GM19468 (cell line): ENCODE data around the gene SIRPB1.
"Not testable (repeated sequence)": the region's sequence is repeated elsewhere in the genome, so short reads cannot be mapped to it uniquely, and the experiment has no call there.

ENCODE experiments used
- ATAC-seq: cut with Tn5 transposase; IDR thresholded peaks from one replicate; pipeline ENCODE4 v1.9.1; 2021; ENCODE audit warnings: mild to moderate bottlenecking, moderate library complexity, moderate number of reproducible peaks; ENCODE audit not compliant: unreplicated experiment; ENCODE audit errors: extremely low read depth

Gene SIRPB1

DNA sequence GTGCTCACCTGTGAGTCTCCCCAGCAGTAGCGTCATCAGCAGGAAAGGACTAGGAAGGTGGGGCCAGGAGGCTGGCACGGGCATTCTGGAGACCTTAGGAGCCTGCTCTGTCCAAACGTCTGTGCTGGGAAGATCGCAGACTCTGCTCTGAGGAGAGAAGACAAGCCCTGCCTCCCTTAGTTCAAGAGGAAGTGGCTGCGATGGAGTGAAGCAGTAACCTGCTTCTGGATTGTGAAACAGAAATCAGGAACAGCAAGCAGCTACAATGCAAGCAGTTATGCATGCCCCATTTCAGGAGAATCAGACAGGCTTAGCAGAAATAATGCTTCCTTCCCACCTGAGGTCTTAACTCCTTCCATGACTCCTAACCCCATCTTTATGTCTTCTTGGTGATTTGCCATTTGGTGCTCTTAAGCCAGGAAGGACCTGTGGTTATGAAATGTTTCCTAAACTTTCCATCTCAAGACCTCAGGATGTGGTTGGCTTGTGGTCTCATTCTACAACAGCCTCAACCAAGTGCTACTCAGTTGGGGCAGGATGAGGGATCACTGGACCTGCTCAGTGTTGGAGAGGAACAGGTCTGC, at the start of gene SIRPB1:
Gene SIRPB1, minus strand, starts transcription at position 149 of the 584 bp plus-strand sequence. Its CDS starts 65 bp downstream, at position 84.
- ATAC-seq = no peak

DNA sequence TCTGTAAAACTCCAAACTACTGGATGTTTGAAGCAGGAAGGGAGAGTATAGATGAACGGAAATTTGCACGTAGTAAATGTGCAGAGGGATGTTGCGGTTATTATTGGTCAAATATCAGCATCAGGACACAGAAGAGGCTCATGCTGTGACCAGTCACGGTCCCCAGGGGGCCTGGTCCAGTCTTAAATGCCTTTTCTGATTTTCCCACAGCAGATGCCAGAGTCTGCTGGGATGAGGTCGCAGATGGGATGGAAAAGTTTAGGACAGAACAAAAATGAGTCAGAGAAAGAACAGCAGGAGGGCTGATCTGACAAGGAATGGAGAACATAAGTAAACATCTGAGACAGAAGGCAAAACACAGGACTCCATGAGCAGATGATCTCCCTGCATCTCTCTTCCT, 49.5 kb upstream of the SIRPB1 start:
- no peak for ATAC-seq

DNA sequence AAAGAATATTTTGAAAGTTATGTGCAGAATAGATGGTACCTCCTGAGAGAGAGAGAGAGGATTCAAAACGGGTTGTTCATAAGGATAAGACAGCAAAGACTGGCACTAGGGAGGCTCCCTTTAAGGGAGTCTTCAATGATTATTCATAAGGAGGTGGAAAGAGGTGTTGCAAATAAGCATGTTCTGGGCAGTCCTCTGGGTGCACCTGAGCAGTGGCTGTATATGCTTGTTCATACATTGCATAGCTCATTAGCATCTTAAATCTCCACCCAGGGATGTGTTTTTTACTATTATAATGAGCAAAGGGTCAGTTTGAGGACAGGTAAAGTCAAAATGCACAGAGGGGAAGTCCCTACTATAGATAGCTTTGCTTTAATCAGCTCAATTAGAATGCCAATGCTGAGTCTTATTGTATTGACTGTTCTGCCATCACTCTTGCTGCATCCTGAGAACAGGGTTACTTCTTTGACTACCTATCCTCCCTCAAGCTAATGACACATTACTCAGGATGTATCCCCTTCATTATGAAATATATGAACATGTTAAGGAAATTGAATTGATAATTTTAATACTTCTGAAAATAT, 47.8 kb upstream of the SIRPB1 start:
- ATAC-seq = no peak

DNA sequence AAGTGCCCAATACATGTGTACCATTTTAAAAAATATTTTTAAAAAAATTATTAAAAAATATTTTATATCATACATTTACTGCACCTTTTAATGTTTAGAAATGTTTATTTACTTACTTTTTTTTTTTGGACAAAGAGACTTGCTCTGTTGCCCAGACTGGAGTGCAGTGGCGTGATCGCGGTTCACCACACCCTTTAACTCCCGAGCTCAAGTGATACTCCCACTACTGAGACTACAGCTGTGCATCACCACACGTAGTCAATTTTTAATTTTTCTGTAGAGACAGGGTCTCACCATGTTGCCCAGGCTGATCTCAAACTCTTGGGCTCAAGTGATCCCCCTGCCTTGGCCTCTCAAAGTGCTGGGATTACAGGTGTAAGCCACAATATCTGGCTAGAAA, 47.0 kb upstream of the SIRPB1 start:
- ATAC-seq = no peak

DNA sequence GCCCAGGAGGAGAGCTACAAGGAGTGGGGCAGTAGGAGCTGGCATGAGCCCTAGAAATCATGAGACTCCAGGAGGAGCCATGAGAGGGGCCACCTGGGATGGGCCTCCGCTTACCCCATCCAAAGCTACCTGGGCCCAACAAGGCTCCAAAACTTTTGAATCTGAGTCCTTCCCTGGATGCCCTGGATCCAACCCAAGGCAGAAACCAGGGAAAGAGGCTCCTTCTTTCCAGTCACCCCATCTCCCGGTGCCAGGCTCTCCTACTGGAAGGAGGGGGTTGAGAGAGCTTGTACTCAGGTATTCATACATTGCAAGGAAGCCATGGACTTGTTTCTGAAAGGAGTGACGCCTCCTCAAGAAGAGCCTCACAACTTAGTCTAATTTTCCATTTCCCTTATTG, 45.5 kb upstream of the SIRPB1 start:
- no peak for ATAC-seq

DNA sequence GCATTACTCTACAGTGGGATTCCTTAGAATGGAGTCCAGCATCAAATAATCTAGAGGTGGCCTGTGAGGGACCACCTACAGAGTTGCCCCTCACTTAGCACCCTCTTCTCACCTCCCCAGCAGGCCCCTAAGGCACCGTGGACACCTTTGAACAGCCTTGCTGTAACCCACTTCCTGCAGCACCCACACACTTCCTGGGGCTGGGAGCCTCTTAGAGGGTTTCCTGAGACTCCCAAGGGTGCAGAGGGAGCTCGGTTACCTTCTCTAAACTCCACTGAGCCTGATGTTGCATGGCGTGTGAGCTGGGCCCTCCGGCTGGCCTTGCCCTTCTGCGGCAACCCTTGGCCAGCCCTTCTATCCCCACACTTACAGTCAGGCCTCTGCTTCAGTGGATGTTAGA, 45.1 kb upstream of the SIRPB1 start:
- no peak for ATAC-seq

DNA sequence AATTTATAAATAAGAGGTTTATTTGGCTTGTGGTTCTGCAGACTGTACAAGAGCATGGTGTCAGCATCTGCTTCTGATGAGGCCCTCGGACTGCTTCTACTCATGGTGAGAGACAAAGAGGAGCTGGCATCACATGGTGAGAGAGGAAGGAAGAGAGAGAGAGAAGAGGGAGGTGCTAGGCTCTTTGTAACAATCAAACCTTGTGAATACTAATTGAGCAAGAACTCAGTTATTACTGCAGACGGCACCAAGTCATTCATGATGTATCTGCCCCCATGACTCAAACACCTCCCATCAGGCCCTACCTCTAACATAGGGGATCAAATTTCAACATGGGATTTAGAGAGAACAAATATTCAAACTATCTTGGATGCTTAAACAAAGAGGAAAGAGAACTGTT, 44.1 kb upstream of the SIRPB1 start:
- ATAC-seq = no peak

DNA sequence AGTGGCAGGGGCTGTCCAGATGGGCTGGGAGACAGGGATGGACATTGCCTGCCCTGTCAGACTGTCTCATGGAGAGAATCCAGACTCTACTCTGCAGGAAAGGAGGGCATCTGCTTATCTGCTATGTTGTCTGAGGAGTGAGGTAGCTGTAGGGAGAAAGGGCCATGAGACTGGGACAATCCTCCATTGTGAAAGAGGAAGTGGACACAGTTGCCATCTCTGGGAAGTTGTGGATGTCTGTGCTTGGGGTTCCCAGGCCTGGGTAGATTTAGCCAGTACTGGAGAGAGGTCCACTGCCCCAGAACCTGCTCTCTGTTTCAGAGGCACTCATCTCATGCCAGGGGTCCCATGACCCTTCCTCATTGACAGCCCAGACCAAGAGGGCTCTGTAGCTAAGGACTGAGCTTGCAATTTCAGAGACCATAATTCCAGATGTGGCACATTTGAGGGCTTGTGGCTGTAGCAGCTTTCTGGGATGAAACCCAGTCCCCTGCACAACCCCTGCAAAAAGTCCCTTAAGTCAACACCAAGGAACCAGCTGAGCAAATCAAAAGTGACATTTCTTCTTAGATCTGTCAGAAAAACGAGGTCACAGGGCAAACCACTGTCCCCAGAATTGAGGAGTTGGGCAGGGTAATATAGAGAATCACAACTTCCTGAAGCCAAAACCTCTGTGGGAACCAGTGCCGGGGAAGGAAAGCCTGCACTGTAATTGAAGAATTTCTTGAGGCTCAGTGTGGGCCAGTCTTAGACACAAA, 41.9 kb upstream of the SIRPB1 start:
- no peak for ATAC-seq

DNA sequence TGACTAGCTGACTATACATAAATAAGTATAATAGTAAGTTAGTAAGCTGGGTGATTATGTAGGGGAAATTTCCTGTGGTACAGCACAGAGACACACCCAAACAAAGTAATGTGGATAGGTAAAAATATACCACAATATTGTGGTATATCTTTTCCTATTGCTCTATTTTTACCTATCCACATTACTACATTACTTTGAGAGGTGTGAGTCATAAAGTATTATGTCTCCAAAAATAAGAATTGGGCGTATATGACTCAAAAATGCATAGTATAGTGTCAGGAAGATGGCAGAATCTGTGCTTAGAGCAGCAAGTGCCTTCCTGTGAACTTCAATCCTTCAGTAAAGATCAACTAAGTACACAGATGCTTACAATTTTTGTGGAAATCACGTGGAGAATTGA, 40.4 kb upstream of the SIRPB1 start:
- no peak for ATAC-seq

DNA sequence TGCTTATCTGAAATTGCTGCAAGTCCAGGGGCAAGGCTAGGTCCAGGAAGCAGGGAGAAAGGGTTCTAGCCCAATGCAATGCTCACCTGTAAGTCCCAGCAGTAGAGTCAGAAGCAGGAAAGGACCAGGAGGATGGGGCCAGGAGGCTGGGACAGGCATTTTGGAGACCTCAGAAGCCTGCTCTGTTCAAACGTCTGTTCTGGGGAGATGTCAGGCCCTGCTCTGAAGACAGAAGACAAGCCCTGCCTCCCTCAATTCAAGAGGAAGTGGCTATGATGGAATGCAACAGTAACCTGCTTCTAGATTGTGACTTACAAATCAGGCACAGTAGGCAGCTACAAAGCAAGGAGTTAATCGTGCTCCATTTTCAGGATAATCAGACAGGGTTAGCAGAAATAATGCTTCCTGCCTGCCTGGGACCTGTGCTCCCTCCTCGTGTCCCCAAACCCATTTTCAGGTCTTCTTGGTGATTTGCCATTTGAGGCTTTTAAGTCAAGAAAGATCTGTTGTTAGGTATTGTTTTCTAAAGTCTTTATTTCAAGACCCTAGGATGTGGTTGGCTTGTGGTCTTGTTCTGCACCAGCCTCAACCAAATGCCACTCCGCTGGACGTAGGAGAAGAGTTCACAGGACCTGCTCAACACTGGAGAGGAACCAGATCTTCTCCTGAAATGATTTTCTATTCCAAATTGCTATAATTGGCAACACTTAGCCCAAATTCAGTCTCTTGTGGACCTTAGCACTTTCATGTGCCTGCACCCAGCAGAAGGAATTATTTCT, 37.9 kb upstream of the SIRPB1 start, which contains the start of gene SIRPG:
Gene SIRPG, minus strand, starts transcription at position 224 of the 779 bp plus-strand sequence. Its CDS starts 65 bp downstream, at position 159.
- no peak for ATAC-seq

DNA sequence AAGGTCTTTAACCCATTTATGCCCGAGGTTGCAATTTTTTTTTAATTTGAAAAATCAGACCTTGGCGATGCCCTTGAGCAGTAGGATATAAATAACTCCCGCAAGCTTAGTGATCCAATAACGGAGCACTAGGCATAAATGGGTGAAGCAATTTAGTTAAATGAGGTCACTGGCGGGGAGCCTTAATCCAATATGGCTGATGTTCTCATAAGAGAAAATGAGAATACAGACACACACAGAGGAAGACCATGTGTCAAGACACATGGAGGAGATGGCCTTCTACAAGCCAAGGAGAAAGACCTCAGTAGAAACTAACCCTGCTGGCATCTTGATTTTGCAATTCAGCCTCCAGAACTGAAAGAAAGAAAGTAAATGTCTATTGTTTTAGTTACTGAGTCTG, 37.0 kb upstream of the SIRPB1 start:
- ATAC-seq = no peak

DNA sequence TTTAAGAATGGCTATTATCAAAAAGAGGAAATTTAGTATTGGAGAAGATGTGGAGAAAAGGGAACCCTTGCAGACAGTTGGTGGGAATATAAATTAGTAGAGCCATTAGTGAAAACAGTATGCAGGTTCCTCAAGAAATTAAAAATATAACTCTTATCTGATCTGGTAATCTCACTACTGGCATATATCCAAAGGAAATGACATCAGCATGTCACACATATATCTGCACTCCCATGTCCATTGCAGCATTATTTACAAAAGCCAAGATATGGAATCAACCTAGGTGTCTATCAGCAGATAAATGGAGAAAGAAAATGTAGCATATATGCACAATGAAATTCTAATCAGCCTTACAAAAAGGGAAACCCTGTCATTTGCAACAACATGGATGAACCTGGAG, 35.2 kb upstream of the SIRPB1 start:
- no peak for ATAC-seq

DNA sequence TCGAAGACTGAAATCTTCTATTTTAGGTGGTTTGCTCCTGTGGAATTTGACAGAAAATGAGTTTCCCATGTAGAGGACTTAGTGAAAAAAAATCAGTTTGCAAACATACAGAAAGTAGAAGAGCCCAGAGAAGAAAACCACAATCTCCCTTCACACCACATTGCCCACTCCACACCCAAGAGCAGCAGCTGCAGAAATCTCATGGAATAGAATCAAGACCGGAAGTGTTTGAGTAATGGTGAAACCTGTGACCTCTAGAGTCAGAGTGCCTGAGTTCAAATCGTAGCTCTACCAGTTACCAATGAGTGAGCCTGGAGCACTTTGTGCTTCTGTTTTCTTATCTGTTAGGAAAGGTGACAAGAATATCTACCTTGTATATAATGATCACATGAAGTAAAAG, 33.2 kb upstream of the SIRPB1 start:
- no peak for ATAC-seq

DNA sequence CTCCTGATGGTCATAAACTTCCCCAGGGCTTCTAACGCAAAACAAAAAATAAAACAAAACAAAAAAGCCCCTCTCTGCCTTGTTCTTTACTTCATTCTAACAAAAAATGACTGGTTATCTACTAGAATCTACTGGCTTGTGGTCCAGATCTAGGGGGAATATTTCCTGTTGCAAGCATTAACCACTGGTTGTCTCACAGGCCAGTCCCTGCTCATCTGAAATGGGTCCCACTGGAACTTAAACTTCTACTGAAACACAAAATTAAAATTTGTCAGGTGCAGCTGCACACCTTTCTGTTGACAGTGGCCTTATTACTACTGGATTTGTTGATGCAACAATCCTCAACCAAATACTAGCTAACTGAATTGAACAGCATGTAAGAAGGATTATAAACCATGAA, 32.3 kb upstream of the SIRPB1 start:
- ATAC-seq = no peak

DNA sequence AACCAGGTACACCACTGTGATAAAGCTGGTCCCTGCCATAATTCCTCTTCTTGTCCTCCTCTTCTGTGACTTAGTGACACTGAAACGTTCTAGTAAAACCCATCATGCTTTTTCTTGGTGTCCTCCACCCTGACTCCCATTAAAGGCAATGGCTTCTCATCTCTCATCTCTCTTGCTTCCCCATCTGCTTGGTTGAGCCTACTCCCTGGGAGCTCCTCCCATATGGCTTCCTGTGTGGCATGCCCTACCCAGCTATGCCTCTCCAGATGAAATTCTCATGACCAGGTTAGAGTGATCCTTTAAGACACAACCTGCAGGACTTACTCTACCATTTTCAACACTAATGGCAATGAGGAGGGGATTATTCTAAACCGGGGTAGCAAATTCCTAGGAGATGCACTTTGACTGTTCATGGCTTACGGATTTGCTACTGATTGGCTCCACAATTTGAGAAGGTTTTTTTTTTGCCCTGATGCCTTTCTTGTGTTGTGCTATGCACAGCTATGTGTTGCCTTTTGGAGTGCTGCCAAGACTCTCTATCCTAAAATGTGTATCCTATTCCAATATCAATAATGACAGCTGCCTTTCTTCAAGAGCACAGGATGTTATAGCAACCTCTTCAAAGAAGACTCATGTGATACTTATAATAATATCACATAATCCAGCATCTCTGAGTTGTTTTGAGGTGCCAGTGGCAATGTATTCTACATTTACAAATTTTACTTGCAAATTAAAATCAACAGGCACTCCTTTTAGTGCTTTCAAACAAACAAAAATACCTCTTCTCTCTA, 31.7 kb upstream of the SIRPB1 start:
- no peak for ATAC-seq

DNA sequence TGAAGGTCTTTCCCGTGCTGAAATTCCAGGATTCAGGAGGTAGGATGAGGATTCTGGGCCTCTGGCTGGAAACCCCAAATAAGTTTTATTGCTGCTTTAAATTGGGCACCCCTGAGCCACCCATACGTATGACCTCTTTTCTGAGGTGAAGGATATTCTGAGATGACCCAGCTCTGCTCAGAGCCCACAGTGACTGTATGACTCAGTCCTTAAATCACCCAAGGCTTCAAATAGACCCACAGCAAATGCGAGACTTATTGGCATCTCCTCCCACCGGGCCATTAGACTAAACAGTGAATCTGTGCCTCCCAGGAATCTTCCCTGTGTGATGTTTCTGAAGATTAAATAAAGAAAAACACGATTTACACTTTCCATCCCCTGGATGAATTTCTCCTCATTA, 28.3 kb upstream of the SIRPB1 start:
- no peak for ATAC-seq

DNA sequence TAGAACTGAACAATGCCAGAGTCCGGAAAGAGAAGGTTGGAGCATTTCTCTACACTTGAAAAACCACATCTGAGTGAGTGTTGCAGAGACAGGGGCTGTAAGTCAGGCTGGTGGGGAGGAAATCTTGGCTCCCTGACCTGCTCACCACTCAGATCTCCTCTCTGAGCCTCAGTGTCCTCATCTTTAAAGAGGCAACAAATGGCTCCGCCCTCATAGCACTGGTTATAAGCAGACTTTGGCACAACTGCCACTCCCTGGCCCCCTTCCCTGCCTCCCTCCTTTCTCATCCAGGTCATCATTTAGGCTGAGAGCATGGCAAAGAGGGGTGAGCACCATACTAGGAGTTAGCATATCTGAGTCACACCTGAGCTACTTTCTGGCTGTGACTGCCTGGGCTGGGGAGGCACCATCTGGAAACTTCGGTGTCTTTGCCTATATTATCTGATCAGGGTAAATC, 27.2 kb upstream of the SIRPB1 start:
- no peak for ATAC-seq

DNA sequence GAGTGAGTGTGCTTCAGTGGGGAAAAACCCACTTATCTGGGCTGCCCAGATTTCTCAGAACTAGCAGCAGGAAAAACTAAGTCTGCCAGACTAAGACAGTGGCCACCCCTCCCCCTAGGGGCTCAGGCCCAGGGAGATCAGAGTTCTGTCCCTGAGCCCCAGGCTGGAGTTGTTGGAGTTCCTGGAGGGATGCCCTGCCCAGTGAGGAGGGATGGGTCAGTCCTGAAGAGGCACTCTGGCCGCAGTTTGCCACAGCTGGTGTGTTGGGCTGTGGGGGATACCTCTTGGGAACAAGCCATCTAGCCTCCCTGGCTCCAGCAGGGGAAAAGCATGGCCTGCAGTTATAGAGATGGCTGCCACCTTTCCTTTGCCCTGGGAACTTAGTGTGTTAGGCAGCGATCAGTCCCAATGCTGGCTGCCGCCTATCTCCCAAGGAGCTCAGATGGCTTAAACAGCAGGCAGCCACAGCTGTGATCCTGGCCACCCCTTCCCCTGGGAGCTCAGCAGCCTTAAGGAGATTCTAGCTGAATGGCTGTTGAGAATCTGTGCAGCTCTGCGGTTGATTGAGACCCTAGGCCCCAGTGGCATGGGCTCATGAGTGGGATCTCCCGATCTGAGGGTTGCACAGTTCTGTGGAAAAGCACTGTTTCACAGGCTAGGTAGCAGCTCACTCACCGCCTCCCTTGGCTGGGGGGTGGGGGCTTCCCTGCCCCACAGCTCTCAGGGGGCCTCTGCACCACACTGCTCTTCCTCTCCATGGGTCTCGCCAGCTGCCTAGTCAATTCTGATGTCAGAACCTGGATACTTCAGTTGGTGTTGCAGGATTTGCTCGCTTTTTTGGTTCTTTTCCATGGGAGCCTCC, 24.5 kb upstream of the SIRPB1 start:
- ATAC-seq = no peak

DNA sequence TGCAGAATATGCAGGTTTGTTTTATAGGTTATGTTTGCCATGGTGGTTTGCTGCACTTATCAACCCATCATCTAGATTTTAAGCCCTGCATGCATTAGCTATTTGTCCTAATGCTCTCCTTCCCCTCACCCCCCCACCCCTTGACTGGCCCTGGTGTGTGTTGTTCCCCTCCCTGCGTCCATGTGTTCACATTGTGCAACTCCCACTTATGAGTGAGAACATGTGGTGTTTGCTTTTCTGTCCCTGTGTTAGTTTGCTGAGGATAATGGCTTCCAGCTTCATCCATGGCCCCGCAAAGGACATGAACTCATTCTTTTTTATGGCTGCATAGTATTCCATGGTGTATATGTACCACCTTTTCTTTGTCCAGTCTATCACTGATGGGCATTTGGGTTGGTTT, 18.8 kb upstream of the SIRPB1 start:
- ATAC-seq = not testable (repeated sequence)
